ENCODE results near the gene PLCL2. TPM values are rescaled to one million over a fixed set of nuclear protein-coding genes. Genes with fewer than 3 reads are reported as not detected.

The PLCL2 gene
- total and polyA plus RNA-seq, 5 donors from 2014 or later, result 27.1 to 42.9 (median 33.5) TPM

DNA sequence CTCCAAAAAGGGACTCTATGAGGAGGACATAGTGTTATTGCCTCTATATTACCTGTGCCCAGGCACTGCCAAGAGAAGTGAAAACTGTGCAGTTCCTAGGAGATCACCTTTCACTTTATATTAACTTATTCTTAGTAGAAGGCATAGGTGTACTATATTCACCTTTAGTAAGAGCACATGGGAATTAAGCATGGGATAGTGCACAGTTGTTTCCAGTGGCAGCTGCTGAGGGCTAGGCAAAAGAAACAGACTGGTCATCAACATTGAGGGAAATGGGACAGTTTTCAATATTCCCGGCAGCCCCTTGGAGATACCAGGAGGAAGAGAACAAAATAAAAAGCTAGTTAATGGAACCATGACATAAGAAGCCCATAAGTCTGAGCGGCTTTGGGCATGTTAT lies 100.9 kb downstream of the PLCL2 start:
- no peak overlapping the region for H3K4me3 Mint-ChIP-seq
- peaks cover 8% of the 10 kb centered on the region for H3K36me3 Mint-ChIP-seq
- H3K27me3 ChIP-seq (ENCODE audit: control insufficient read depth, insufficient read depth, low read length), result no peaks in the 10 kb centered on the region
- no peak overlapping the region for H3K4me3 ChIP-seq (ENCODE audit: low read depth, low read length)
- H3K4me1 Mint-ChIP-seq, result peaks cover 23 to 74% (median 40%) of the 10 kb centered on the region in 4 donors
- no peak overlapping the region for H3K27ac ChIP-seq (ENCODE audit: insufficient read depth, low read length, poor library complexity, severe bottlenecking)
- no peak overlapping the region for H3K27ac Mint-ChIP-seq
- no peaks in the 10 kb centered on the region for H3K36me3 ChIP-seq (ENCODE audit: control insufficient read depth, insufficient read depth, low read length)
- H3K9me3 ChIP-seq (ENCODE audit: control insufficient read depth in 2 of 2, low read length in 2 of 2), result no peaks in the 10 kb centered on the region
- H3K4me1 ChIP-seq (ENCODE audit: control insufficient read depth, insufficient read depth, low read length, poor library complexity, severe bottlenecking), result no peaks in the 10 kb centered on the region
- ATAC-seq (ENCODE audit: low read depth in 2 of 2) (no peak), DNase-seq (no peak)
- no peaks in the 10 kb centered on the region for H3K27me3 Mint-ChIP-seq
- no peaks in the 10 kb centered on the region for H3K9me3 Mint-ChIP-seq

DNA sequence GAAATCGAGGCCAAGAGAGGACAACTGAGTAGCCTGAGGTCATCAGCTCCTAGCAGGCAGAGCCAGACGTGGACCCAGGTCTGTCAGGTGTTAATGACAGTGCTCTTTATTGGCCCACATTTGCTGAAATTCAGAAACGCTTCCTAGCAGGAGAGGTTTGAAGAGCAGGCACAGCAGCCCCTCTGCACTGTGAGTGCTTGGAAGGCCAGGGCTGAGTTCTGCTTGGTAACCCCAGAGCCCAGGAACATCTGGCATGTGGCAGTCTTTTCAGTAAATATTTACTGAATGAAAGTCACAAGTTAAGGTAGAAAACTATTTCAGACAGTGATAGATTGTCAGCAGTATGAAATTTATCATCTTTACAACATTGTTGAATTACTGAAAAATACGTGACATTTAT lies 102.4 kb downstream of the PLCL2 start:
- H3K36me3 Mint-ChIP-seq, result no peaks in the 10 kb centered on the region
- peaks cover 14 to 71% (median 32%) of the 10 kb centered on the region in 4 donors for H3K4me1 Mint-ChIP-seq
- Histone ChIP-seq H3K36me3 (ENCODE audit: control insufficient read depth, insufficient read depth, low read length) (no peaks in the 10 kb centered on the region), H3K4me3 (ENCODE audit: low read depth, low read length) (no peak overlapping the region), H3K27me3 (ENCODE audit: control insufficient read depth, insufficient read depth, low read length) (no peaks in the 10 kb centered on the region), H3K27ac (ENCODE audit: insufficient read depth, low read length, poor library complexity, severe bottlenecking) (no peak overlapping the region), H3K9me3 (ENCODE audit: control insufficient read depth in 2 of 2, low read length in 2 of 2) (no peaks in the 10 kb centered on the region), H3K4me1 (ENCODE audit: control insufficient read depth, insufficient read depth, low read length, poor library complexity, severe bottlenecking) (peaks cover 5% of the 10 kb centered on the region)
- H3K27ac Mint-ChIP-seq, result no peak overlapping the region
- no peaks in the 10 kb centered on the region for H3K9me3 Mint-ChIP-seq
- no peak for DNase-seq
- H3K27me3 Mint-ChIP-seq, result no peaks in the 10 kb centered on the region
- ATAC-seq (ENCODE audit: low read depth in 2 of 2), result no peak
- no peak overlapping the region for H3K4me3 Mint-ChIP-seq

DNA sequence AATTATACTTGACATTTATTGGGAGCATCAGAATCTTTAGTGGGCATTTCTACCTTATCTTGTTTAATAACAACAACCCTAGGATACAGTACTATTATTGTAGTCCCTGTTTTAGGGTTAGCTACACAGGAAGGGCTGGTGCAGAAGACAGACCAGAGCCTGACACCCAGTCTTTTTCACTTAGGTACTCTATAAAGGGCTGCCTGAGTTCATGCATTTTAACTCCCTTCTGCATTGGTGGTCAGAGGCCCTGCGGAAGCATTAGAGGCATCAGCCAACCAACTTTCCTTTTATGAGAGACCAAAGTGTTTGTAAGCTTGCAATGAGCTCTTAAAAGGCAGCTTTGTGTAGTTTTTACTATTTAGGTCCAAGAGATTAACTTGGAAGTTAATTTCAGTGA lies 105.4 kb downstream of the PLCL2 start:
- no peak overlapping the region for H3K4me3 ChIP-seq (ENCODE audit: low read depth, low read length)
- no peaks in the 10 kb centered on the region for H3K9me3 Mint-ChIP-seq
- H3K4me1 Mint-ChIP-seq, result peaks cover 29 to 83% (median 53%) of the 10 kb centered on the region in 4 donors
- DNase-seq, result no peak
- peaks cover 31% of the 10 kb centered on the region for H3K4me1 ChIP-seq (ENCODE audit: control insufficient read depth, insufficient read depth, low read length, poor library complexity, severe bottlenecking)
- H3K27me3 Mint-ChIP-seq, result no peaks in the 10 kb centered on the region
- H3K36me3 Mint-ChIP-seq, result no peaks in the 10 kb centered on the region
- H3K27ac ChIP-seq (ENCODE audit: insufficient read depth, low read length, poor library complexity, severe bottlenecking), result no peak overlapping the region
- H3K4me3 Mint-ChIP-seq, result no peak overlapping the region
- no peak for ATAC-seq (ENCODE audit: low read depth in 2 of 2)
- no peak overlapping the region for H3K27ac Mint-ChIP-seq
- no peaks in the 10 kb centered on the region for H3K27me3 ChIP-seq (ENCODE audit: control insufficient read depth, insufficient read depth, low read length)
- no peaks in the 10 kb centered on the region for H3K9me3 ChIP-seq (ENCODE audit: control insufficient read depth in 2 of 2, low read length in 2 of 2)
- H3K36me3 ChIP-seq (ENCODE audit: control insufficient read depth, insufficient read depth, low read length), result no peaks in the 10 kb centered on the region

DNA sequence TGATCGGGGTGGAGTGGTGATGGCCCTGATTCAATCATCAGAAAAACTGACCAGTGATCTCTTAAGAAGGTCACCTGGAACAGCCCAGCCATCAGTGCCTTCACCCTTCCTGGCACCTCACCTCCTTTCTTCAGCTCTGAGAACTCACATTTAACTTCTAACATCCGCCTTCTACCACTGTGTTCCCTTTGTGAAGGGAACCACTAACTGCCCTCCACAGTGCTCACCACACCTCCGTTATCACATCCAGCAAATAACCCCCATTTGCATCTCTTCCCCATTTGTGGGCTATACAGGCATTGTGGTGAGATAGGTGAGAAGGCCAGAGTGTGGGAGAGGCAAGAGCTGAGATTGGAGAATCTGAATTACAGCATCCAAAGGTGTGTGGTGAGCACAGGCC lies 107.4 kb downstream of the PLCL2 start:
- no peaks in the 10 kb centered on the region for H3K36me3 ChIP-seq (ENCODE audit: control insufficient read depth, insufficient read depth, low read length)
- no peak for DNase-seq
- H3K36me3 Mint-ChIP-seq, result no peaks in the 10 kb centered on the region
- H3K4me3 ChIP-seq (ENCODE audit: low read depth, low read length), result no peak overlapping the region
- H3K4me1 Mint-ChIP-seq, result peaks cover 29 to 82% (median 65%) of the 10 kb centered on the region in 4 donors
- peak overlapping the region in 1 of 4 donors; percentile 1 for H3K4me3 Mint-ChIP-seq
- H3K9me3 ChIP-seq (ENCODE audit: control insufficient read depth in 2 of 2, low read length in 2 of 2), result no peaks in the 10 kb centered on the region
- peak overlapping the region in 1 of 3 donors; percentile 59 for H3K27ac Mint-ChIP-seq
- no peaks in the 10 kb centered on the region for H3K27me3 ChIP-seq (ENCODE audit: control insufficient read depth, insufficient read depth, low read length)
- H3K4me1 ChIP-seq (ENCODE audit: control insufficient read depth, insufficient read depth, low read length, poor library complexity, severe bottlenecking), result peaks cover 34% of the 10 kb centered on the region
- no peaks in the 10 kb centered on the region for H3K9me3 Mint-ChIP-seq
- no peak for ATAC-seq (ENCODE audit: low read depth in 2 of 2)
- no peak overlapping the region for H3K27ac ChIP-seq (ENCODE audit: insufficient read depth, low read length, poor library complexity, severe bottlenecking)
- no peaks in the 10 kb centered on the region for H3K27me3 Mint-ChIP-seq

DNA sequence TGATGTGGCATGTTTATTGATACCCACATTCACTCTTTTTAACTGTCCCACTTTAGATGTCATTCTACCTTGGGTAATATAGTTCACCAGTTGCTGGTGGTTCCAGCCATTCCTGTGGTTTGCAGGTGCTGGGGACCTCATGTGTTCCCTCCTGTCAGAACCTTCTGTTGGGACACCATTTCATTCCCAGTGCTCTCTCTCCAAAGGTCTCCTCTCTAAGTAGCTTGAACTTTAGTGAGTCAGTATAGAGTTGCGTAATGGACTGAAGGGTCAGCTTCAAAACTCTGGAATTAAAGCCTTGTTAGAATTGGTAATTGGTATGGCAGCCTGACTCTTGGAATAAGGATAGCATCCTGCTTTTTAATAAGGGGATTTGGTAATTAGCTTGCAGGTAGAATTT lies 108.5 kb downstream of the PLCL2 start:
- H3K36me3 ChIP-seq (ENCODE audit: control insufficient read depth, insufficient read depth, low read length), result no peaks in the 10 kb centered on the region
- H3K9me3 ChIP-seq (ENCODE audit: control insufficient read depth in 2 of 2, low read length in 2 of 2), result no peaks in the 10 kb centered on the region
- Mint-ChIP-seq H3K27ac (peak overlapping the region in 1 of 3 donors; percentile 59), H3K27me3 (no peaks in the 10 kb centered on the region), H3K9me3 (no peaks in the 10 kb centered on the region), H3K4me1 (peaks cover 29 to 86% (median 65%) of the 10 kb centered on the region in 4 donors), H3K36me3 (no peaks in the 10 kb centered on the region), H3K4me3 (no peak overlapping the region)
- no peaks in the 10 kb centered on the region for H3K27me3 ChIP-seq (ENCODE audit: control insufficient read depth, insufficient read depth, low read length)
- H3K4me3 ChIP-seq (ENCODE audit: low read depth, low read length), result no peak overlapping the region
- DNase-seq (no peak), ATAC-seq (ENCODE audit: low read depth in 2 of 2) (no peak)
- H3K27ac ChIP-seq (ENCODE audit: insufficient read depth, low read length, poor library complexity, severe bottlenecking), result no peak overlapping the region
- peaks cover 34% of the 10 kb centered on the region for H3K4me1 ChIP-seq (ENCODE audit: control insufficient read depth, insufficient read depth, low read length, poor library complexity, severe bottlenecking)

DNA sequence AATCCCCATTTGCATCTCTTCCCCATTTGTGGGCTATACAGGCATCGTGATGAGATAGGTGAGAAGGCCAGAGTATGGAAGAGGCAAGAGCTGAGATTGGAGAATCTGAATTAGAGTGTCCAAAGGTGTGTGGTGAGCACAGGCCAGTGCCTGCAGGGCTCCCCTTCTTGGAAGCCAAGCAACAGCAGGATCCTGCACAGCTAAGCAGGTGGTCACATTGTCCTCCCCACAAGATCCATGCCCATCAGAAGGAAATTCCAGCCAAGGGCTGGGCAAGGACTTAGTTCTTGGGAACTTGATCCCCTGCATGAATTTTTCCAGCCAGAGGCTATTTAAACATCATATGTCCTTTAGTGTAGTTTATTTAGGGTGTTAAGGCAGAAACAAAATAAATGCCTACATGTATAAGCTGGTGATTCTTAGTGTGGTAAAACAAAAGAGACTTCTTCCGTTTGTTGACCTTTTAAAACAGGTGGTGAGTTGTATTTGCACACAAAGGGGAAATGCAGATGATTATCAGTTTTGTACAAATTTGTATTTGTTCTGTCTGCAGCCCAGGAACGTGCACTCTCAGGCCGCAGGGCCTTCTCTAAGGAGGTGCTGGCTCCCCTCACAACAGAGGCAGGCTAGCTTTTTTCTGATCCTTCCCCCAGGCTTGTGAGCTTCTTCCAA lies 110.2 kb downstream of the PLCL2 start:
- ATAC-seq (ENCODE audit: low read depth in 2 of 2), result no peak
- Mint-ChIP-seq H3K4me1 (peaks cover 41 to 82% (median 54%) of the 10 kb centered on the region in 4 donors), H3K27me3 (no peaks in the 10 kb centered on the region), H3K36me3 (no peaks in the 10 kb centered on the region), H3K9me3 (no peaks in the 10 kb centered on the region), H3K4me3 (peak overlapping the region in 3 of 4 donors; percentile 21 to 59 (median 37)), H3K27ac (peak overlapping the region in 1 of 3 donors; percentile 70)
- no peaks in the 10 kb centered on the region for H3K27me3 ChIP-seq (ENCODE audit: control insufficient read depth, insufficient read depth, low read length)
- H3K36me3 ChIP-seq (ENCODE audit: control insufficient read depth, insufficient read depth, low read length), result no peaks in the 10 kb centered on the region
- H3K4me3 ChIP-seq (ENCODE audit: low read depth, low read length), result no peak overlapping the region
- H3K27ac ChIP-seq (ENCODE audit: insufficient read depth, low read length, poor library complexity, severe bottlenecking), result no peak overlapping the region
- no peaks in the 10 kb centered on the region for H3K9me3 ChIP-seq (ENCODE audit: control insufficient read depth in 2 of 2, low read length in 2 of 2)
- H3K4me1 ChIP-seq (ENCODE audit: control insufficient read depth, insufficient read depth, low read length, poor library complexity, severe bottlenecking), result peaks cover 38% of the 10 kb centered on the region
- no peak for DNase-seq

DNA sequence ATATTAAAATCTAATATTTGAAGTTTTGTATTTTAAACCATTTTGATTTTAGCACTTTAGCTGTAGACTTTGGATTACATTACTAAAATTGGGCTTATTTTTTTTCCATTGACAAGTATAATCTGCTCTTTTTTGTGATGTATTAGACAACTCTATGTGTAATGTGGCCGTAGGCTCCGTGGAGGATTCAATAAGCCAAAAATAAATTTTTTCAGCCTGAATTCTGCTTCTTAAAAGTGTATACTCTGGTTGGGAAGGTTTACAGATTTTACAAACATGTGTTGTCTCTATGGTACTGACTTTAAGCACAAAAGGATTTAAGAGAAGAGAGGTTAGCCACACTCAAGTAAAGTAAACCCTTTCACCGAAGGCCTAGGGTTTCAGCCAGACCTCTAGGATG lies 110.8 kb downstream of the PLCL2 start:
- Histone ChIP-seq H3K4me1 (ENCODE audit: control insufficient read depth, insufficient read depth, low read length, poor library complexity, severe bottlenecking) (peaks cover 38% of the 10 kb centered on the region), H3K27ac (ENCODE audit: insufficient read depth, low read length, poor library complexity, severe bottlenecking) (no peak overlapping the region), H3K36me3 (ENCODE audit: control insufficient read depth, insufficient read depth, low read length) (no peaks in the 10 kb centered on the region), H3K27me3 (ENCODE audit: control insufficient read depth, insufficient read depth, low read length) (no peaks in the 10 kb centered on the region), H3K9me3 (ENCODE audit: control insufficient read depth in 2 of 2, low read length in 2 of 2) (no peaks in the 10 kb centered on the region), H3K4me3 (ENCODE audit: low read depth, low read length) (no peak overlapping the region)
- Mint-ChIP-seq H3K4me1 (peaks cover 38 to 79% (median 55%) of the 10 kb centered on the region in 4 donors), H3K27me3 (no peaks in the 10 kb centered on the region), H3K9me3 (no peaks in the 10 kb centered on the region), H3K27ac (peak overlapping the region in 2 of 3 donors; percentile 23 to 67), H3K4me3 (peak overlapping the region in 1 of 4 donors; percentile 44), H3K36me3 (no peaks in the 10 kb centered on the region)
- ATAC-seq (ENCODE audit: low read depth in 2 of 2) (no peak), DNase-seq (no peak)

All from CD4-positive, CD25-positive, alpha-beta regulatory T cell (primary cell).